ENCODE data around the gene BARD1. TPM values are rescaled to one million over a fixed set of nuclear protein-coding genes. Genes with fewer than 3 reads are reported as not detected.
A peak's percentile ranks its signal among the peaks of the same experiment; 100 is the strongest.

Gene BARD1
- total and polyA plus RNA-seq, 2 of the 13 experiments (the other 11 are each of a cell fraction or from before 2014, with no cell fraction given) = 5.3 to 30.4 TPM

DNA sequence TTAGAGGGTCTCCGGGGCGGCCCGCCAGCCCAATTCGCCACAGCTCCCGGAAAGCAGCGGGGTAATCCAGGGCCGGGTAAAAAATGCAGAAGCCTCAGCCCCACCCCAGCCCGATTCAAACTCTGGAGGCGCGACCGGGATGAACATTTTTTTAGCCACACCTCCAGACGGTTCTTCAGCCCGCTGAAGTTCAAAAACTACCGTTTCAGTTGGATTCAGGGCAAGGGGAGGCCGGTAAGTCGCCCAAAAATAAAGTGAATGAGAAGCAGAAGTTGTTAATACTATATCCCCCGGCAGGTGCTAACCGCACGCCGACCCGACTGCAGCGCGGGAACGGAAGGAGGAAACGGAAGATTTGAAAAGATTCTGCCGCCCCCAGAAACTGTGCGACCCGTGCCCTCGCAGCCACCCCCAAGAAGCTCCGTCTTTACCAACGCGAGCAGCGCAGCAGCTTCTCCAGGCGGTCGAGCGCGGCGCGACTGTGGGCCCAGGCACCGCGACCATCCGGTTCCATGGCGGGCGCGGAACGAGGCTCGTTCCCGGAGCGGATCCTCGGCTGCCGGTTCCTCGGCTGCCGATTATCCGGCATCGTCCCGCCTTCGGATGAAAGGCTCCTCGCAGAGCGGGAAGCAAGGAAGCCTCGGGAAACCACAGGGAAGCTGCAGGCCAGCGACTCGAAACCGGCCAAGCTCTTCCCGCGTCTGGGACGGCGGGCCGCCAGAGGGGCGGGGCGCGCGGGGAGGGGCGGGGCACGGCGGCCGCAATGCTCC, at the start of gene BARD1 (continued):
- TF ChIP-seq ZNF160 (CRISPR knock-in tag; IDR thresholded peaks at IDR 0.05) = no peak; the same call in 1 of the 2 replicates
- peak; percentile 82; the same call in 1 of the 2 replicates for TF ChIP-seq ZBTB20 (CRISPR knock-in tag; IDR thresholded peaks at IDR 0.05; ENCODE audit: borderline replicate concordance, low read depth)
- peak; percentile 36 for TF ChIP-seq SPEN (CRISPR knock-in tag; IDR thresholded peaks at IDR 0.05; ENCODE audit: low read depth)
- TF ChIP-seq TARDBP (CRISPR knock-in tag; IDR thresholded peaks at IDR 0.05) = no peak; the same call in 1 of the 2 replicates
- TF ChIP-seq SNAI1 (CRISPR knock-in tag; IDR thresholded peaks at IDR 0.05; ENCODE audit: borderline replicate concordance) = no peak; the same call in 1 of the 2 replicates
- peak; percentile 63; the same call in 1 of the 2 replicates for TF ChIP-seq YEATS4 (CRISPR knock-in tag; IDR thresholded peaks at IDR 0.05; ENCODE audit: borderline replicate concordance)
- no peak for TF ChIP-seq SP1 (IDR thresholded peaks at IDR 0.05)
- TF ChIP-seq SP1 (CRISPR knock-in tag; IDR thresholded peaks at IDR 0.05) = no peak
- TF ChIP-seq POGZ (CRISPR knock-in tag; IDR thresholded peaks at IDR 0.05) = no peak
- 0 out of 2 replicates have a peak, but pooled peaks have one; percentile 34 for TF ChIP-seq ZNF879 (CRISPR knock-in tag; IDR thresholded peaks at IDR 0.05)
- no peak for TF ChIP-seq ZNF329 (CRISPR knock-in tag; IDR thresholded peaks at IDR 0.05; ENCODE audit: low read depth)
- no peak for TF ChIP-seq ZNF432 (CRISPR knock-in tag; IDR thresholded peaks at IDR 0.05; ENCODE audit: borderline replicate concordance)
- TF ChIP-seq ZNF430 (CRISPR knock-in tag; IDR thresholded peaks at IDR 0.05) = peak; percentile 89
- 0 out of 2 replicates have a peak, but pooled peaks have one; percentile 10 for TF ChIP-seq ZBTB3 (CRISPR knock-in tag; IDR thresholded peaks at IDR 0.05; ENCODE audit: borderline replicate concordance, low read depth)
- TF ChIP-seq ZNF263 (CRISPR knock-in tag; IDR thresholded peaks at IDR 0.05) = peak; percentile 62
- peak; percentile 79; the same call in 1 of the 2 replicates for TF ChIP-seq SIN3A (IDR thresholded peaks at IDR 0.05; ENCODE audit: borderline replicate concordance, low read depth, low read length)
- TF ChIP-seq, protein P1, sequence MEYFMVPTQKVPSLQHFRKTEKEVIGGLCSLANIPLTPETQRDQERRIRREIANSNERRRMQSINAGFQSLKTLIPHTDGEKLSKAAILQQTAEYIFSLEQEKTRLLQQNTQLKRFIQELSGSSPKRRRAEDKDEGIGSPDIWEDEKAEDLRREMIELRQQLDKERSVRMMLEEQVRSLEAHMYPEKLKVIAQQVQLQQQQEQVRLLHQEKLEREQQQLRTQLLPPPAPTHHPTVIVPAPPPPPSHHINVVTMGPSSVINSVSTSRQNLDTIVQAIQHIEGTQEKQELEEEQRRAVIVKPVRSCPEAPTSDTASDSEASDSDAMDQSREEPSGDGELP (IDR thresholded peaks at IDR 0.05; ENCODE audit: borderline replicate concordance, low read depth) = no peak; the same call in 1 of the 2 replicates
- no peak for TF ChIP-seq ZNF552 (CRISPR knock-in tag; IDR thresholded peaks at IDR 0.05; ENCODE audit: borderline replicate concordance)
- TF ChIP-seq, protein P2, sequence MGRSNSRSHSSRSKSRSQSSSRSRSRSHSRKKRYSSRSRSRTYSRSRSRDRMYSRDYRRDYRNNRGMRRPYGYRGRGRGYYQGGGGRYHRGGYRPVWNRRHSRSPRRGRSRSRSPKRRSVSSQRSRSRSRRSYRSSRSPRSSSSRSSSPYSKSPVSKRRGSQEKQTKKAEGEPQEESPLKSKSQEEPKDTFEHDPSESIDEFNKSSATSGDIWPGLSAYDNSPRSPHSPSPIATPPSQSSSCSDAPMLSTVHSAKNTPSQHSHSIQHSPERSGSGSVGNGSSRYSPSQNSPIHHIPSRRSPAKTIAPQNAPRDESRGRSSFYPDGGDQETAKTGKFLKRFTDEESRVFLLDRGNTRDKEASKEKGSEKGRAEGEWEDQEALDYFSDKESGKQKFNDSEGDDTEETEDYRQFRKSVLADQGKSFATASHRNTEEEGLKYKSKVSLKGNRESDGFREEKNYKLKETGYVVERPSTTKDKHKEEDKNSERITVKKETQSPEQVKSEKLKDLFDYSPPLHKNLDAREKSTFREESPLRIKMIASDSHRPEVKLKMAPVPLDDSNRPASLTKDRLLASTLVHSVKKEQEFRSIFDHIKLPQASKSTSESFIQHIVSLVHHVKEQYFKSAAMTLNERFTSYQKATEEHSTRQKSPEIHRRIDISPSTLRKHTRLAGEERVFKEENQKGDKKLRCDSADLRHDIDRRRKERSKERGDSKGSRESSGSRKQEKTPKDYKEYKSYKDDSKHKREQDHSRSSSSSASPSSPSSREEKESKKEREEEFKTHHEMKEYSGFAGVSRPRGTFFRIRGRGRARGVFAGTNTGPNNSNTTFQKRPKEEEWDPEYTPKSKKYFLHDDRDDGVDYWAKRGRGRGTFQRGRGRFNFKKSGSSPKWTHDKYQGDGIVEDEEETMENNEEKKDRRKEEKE (IDR thresholded peaks at IDR 0.05) = no peak
- no peak for TF ChIP-seq RFX5 (IDR thresholded peaks at IDR 0.05; ENCODE audit: low read depth, low read length)
- TF ChIP-seq, protein P3, sequence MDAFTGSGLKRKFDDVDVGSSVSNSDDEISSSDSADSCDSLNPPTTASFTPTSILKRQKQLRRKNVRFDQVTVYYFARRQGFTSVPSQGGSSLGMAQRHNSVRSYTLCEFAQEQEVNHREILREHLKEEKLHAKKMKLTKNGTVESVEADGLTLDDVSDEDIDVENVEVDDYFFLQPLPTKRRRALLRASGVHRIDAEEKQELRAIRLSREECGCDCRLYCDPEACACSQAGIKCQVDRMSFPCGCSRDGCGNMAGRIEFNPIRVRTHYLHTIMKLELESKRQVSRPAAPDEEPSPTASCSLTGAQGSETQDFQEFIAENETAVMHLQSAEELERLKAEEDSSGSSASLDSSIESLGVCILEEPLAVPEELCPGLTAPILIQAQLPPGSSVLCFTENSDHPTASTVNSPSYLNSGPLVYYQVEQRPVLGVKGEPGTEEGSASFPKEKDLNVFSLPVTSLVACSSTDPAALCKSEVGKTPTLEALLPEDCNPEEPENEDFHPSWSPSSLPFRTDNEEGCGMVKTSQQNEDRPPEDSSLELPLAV (CRISPR knock-in tag; conservative IDR thresholded peaks at IDR 0.05; ENCODE audit: low read depth) = no peak
